ENCODE data around the gene MORN3. TPM values are rescaled to one million over a fixed set of nuclear protein-coding genes. Genes with fewer than 3 reads are reported as not detected.

The MORN3 gene
- total RNA-seq, 1 experiment from 2014 or later = 0.37 TPM

- no peaks in the 10 kb centered on the region; the same call in 1 of the 2 replicates for H3K27me3 Mint-ChIP-seq (ENCODE audit: low read depth)
- no peak overlapping the region for H3K27ac Mint-ChIP-seq
- no peak for DNase-seq (ENCODE audit: low spot score)
- no peak for TF ChIP-seq PREB (CRISPR knock-in tag; IDR thresholded peaks at IDR 0.05; ENCODE audit: borderline replicate concordance)
- no peaks in the 10 kb centered on the region for H3K36me3 Mint-ChIP-seq
- peaks cover 10% of the 10 kb centered on the region for H3K4me1 Mint-ChIP-seq
- POLR2A ChIA-PET = interaction anchor here (1.2 kb wide), 1 partner anchor 99 kb away, joined by 4 read pairs; no protein-coding TSS in a partner anchor
- CTCF ChIA-PET = interaction anchor here (0.9 to 2.9 kb wide), 4 partner anchors 18 to 99 kb away, joined by 3 to 10 read pairs (median 6); partner anchors contain the start of genes MORN3 and ORAI1
- H3K4me3 Mint-ChIP-seq = no peak overlapping the region
- peak; percentile 45 for ATAC-seq
- no peaks in the 10 kb centered on the region for H3K9me3 Mint-ChIP-seq
These were observed 18.1 kb downstream of the MORN3 start for GRCh38 chr12:121651320-121651719.

GRCh38 chr12:121649819-121650353 lies 19.6 kb downstream of the MORN3 start:
- H3K27ac Mint-ChIP-seq = peak overlapping the region; percentile 85
- H3K27me3 Mint-ChIP-seq (ENCODE audit: low read depth) = no peaks in the 10 kb centered on the region
- H3K36me3 Mint-ChIP-seq = no peaks in the 10 kb centered on the region
- ATAC-seq (no peak), DNase-seq (ENCODE audit: low spot score) (no peak)
- H3K9me3 Mint-ChIP-seq = no peaks in the 10 kb centered on the region
- H3K4me1 Mint-ChIP-seq = peaks cover 10% of the 10 kb centered on the region
- POLR2A ChIA-PET = no interaction called here
- H3K4me3 Mint-ChIP-seq = no peak overlapping the region
- CTCF ChIA-PET = interaction anchor here (0.6 to 2.9 kb wide), 5 partner anchors 10 to 145 kb away, joined by 3 to 10 read pairs (median 3); partner anchors contain the start of gene MORN3
- TF ChIP-seq HMGA2 (CRISPR knock-in tag; IDR thresholded peaks at IDR 0.05) (no peak), ZMAT4 (CRISPR knock-in tag; IDR thresholded peaks at IDR 0.05) (no peak), NR1H2 (CRISPR knock-in tag; IDR thresholded peaks at IDR 0.05) (no peak), CREM (CRISPR knock-in tag; IDR thresholded peaks at IDR 0.05) (no peak), IRF1 (CRISPR knock-in tag; IDR thresholded peaks at IDR 0.05) (no peak), NFATC4 (CRISPR knock-in tag; IDR thresholded peaks at IDR 0.05) (no peak), NR2C2 (CRISPR knock-in tag; IDR thresholded peaks at IDR 0.05) (no peak), USF2 (CRISPR knock-in tag; IDR thresholded peaks at IDR 0.05) (no peak), ZBTB21 (CRISPR knock-in tag; IDR thresholded peaks at IDR 0.05; ENCODE audit: borderline replicate concordance) (no peak), MXD4 (CRISPR knock-in tag; IDR thresholded peaks at IDR 0.05; ENCODE audit: borderline replicate concordance) (no peak), JUN (CRISPR knock-in tag; IDR thresholded peaks at IDR 0.05) (no peak), AR (CRISPR knock-in tag; IDR thresholded peaks at IDR 0.05) (no peak), MYBL2 (CRISPR knock-in tag; IDR thresholded peaks at IDR 0.05) (no peak), ZNF281 (CRISPR knock-in tag; IDR thresholded peaks at IDR 0.05) (no peak), STAT6 (CRISPR knock-in tag; conservative IDR thresholded peaks at IDR 0.05; ENCODE audit: low read depth) (no peak), PRDM15 (CRISPR knock-in tag; IDR thresholded peaks at IDR 0.05) (no peak)

Data from WTC11 (cell line).